Fibroblast of lung (primary cell): ENCODE results near the gene CORO2B.

ENCODE experiments used
- EZH2 ChIP-seq: IDR thresholded peaks from 2 replicates; pipeline ENCODE4 v1.5.1; 2012; ENCODE audit warnings: low read length, control low read depth, mild to moderate bottlenecking; ENCODE audit errors: missing control alignments
- TF ChIP-seq, protein P1 (sequence below), 2 donors: IDR thresholded peaks in 1 of 2; conservative IDR thresholded peaks in 1 of 2; 1 replicate in 1 of 2; 2 replicates in 1 of 2; pipeline ENCODE4 v1.5.1; 2011 to 2012; ENCODE audit warnings: low read length in 2 of 2, control low read depth in 1 of 2, inconsistent platforms in 1 of 2, low read depth in 1 of 2, mild to moderate bottlenecking in 1 of 2

GRCh38 chr15:68684476-68684875 is 105.7 kb downstream of the CORO2B start:
- TF ChIP-seq, protein P1, sequence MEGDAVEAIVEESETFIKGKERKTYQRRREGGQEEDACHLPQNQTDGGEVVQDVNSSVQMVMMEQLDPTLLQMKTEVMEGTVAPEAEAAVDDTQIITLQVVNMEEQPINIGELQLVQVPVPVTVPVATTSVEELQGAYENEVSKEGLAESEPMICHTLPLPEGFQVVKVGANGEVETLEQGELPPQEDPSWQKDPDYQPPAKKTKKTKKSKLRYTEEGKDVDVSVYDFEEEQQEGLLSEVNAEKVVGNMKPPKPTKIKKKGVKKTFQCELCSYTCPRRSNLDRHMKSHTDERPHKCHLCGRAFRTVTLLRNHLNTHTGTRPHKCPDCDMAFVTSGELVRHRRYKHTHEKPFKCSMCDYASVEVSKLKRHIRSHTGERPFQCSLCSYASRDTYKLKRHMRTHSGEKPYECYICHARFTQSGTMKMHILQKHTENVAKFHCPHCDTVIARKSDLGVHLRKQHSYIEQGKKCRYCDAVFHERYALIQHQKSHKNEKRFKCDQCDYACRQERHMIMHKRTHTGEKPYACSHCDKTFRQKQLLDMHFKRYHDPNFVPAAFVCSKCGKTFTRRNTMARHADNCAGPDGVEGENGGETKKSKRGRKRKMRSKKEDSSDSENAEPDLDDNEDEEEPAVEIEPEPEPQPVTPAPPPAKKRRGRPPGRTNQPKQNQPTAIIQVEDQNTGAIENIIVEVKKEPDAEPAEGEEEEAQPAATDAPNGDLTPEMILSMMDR (conservative IDR thresholded peaks at IDR 0.05 in 1 of 2, IDR thresholded peaks at IDR 0.05 in 1 of 2; ENCODE audit: low read depth in 1 of 2, low read length in 2 of 2): no peak
- TF ChIP-seq EZH2: no peak
